WTC11 (cell line): ENCODE results near the gene SETSIP. TPM values are rescaled to one million over a fixed set of nuclear protein-coding genes. Genes with fewer than 3 reads are reported as not detected.

Experiments
- ATAC-seq: fragments of 200-7000 bp; cut with Tn5 transposase; 2 replicates; pipeline ENCODE4 v1.10.0; 2021; ENCODE audit warnings: mild to moderate bottlenecking, moderate library complexity
- CTCF ChIA-PET: fragments of 300-600 bp; sonication (Branson Sonifier 250); formaldehyde crosslinking; loops from one replicate; lab custom pipeline; 2021; ENCODE audit warnings: antibody characterized with exemption; lab: Charles Lee
- POLR2A ChIA-PET: fragments of 350-600 bp; sonication (Branson Sonifier 250); formaldehyde crosslinking; loops from one replicate; lab custom pipeline; 2021; ENCODE audit warnings: antibody characterized with exemption; lab: Charles Lee
- DNase-seq: peaks from one replicate; pipeline ENCODE4 v3.0.0; 2021; ENCODE audit warnings: low spot score
- H3K27ac Mint-ChIP-seq: 2 replicates; pipeline ENCODE4 v1.8.0; 2021; ENCODE audit warnings: mixed read lengths
- H3K27me3 Mint-ChIP-seq: 2 replicates; pipeline ENCODE4 v1.8.0; 2021; ENCODE audit warnings: low read depth, mild to moderate bottlenecking, moderate library complexity, mixed read lengths
- H3K36me3 Mint-ChIP-seq: 2 replicates; pipeline ENCODE4 v1.8.0; 2021; ENCODE audit warnings: mixed read lengths
- H3K4me1 Mint-ChIP-seq: 2 replicates; pipeline ENCODE4 v1.8.0; 2022; ENCODE audit warnings: mixed read lengths
- H3K4me3 Mint-ChIP-seq: 2 replicates; pipeline ENCODE4 v1.8.0; 2021; ENCODE audit warnings: mild to moderate bottlenecking, moderate library complexity, mixed read lengths
- H3K9me3 Mint-ChIP-seq: 2 replicates; pipeline ENCODE4 v1.8.0; 2021; ENCODE audit warnings: mixed read lengths
- ATF1 ChIP-seq: sonication (generic); formaldehyde crosslinking; IDR thresholded peaks from 2 replicates; pipeline ENCODE4 v1.8.1; 2023; ENCODE audit warnings: mild to moderate bottlenecking, moderate library complexity, missing genetic modification reagents
- ATF6 ChIP-seq: sonication (generic); formaldehyde crosslinking; IDR thresholded peaks from 2 replicates; pipeline ENCODE4 v1.8.1; 2023; ENCODE audit warnings: mild to moderate bottlenecking, missing genetic modification reagents
- CREB1 ChIP-seq: sonication (generic); formaldehyde crosslinking; IDR thresholded peaks from 2 replicates; pipeline ENCODE4 v1.8.0; 2023; ENCODE audit warnings: mild to moderate bottlenecking, missing genetic modification reagents
- E2F4 ChIP-seq: sonication (generic); formaldehyde crosslinking; IDR thresholded peaks from 2 replicates; pipeline ENCODE4 v1.8.1; 2022; ENCODE audit warnings: low read depth, mild to moderate bottlenecking, moderate library complexity, missing genetic modification reagents, borderline replicate concordance
- ELF4 ChIP-seq: sonication (generic); formaldehyde crosslinking; IDR thresholded peaks from 2 replicates; pipeline ENCODE4 v1.8.1; 2022; ENCODE audit warnings: low read depth, mild to moderate bottlenecking, moderate library complexity, missing genetic modification reagents
- EMX1 ChIP-seq: fragments of 250-450 bp; sonication (Bioruptor Pico); IDR thresholded peaks from 2 replicates; pipeline ENCODE4 v1.8.0; 2021; ENCODE audit warnings: mild to moderate bottlenecking
- ETV6 ChIP-seq: sonication (generic); formaldehyde crosslinking; IDR thresholded peaks from 2 replicates; pipeline ENCODE4 v1.8.1; 2022; ENCODE audit warnings: mild to moderate bottlenecking, missing genetic modification reagents
- FOXJ3 ChIP-seq: sonication (generic); formaldehyde crosslinking; IDR thresholded peaks from 2 replicates; pipeline ENCODE4 v1.9.0; 2021; ENCODE audit warnings: missing genetic modification reagents, mild to moderate bottlenecking, borderline replicate concordance
- FOXP1 ChIP-seq: sonication (generic); formaldehyde crosslinking; IDR thresholded peaks from 2 replicates; pipeline ENCODE4 v1.8.0; 2022; ENCODE audit warnings: missing genetic modification reagents, mild to moderate bottlenecking, moderate library complexity, borderline replicate concordance
- HMGXB4 ChIP-seq: sonication (generic); formaldehyde crosslinking; IDR thresholded peaks from 2 replicates; pipeline ENCODE4 v1.8.1; 2023; ENCODE audit warnings: mild to moderate bottlenecking, moderate library complexity, missing genetic modification reagents
- SMAD3 ChIP-seq: sonication (generic); formaldehyde crosslinking; IDR thresholded peaks from 2 replicates; pipeline ENCODE4 v1.8.0; 2022; ENCODE audit warnings: missing genetic modification reagents, mild to moderate bottlenecking, borderline replicate concordance
- TEAD1 ChIP-seq: sonication (generic); formaldehyde crosslinking; IDR thresholded peaks from 2 replicates; pipeline ENCODE4 v1.8.0; 2022; ENCODE audit warnings: mild to moderate bottlenecking, missing genetic modification reagents
- ZBTB21 ChIP-seq: sonication (generic); formaldehyde crosslinking; IDR thresholded peaks from 2 replicates; pipeline ENCODE4 v1.8.1; 2023; ENCODE audit warnings: mild to moderate bottlenecking, missing genetic modification reagents, borderline replicate concordance
- total RNA-seq: library from RNA; stranded (reverse); gene quantifications from 3 replicates; pipeline ENCODE4 v1.2.3, GENCODE V29; 2021
- TF ChIP-seq, protein P1 (sequence below): sonication (generic); formaldehyde crosslinking; IDR thresholded peaks from 2 replicates; pipeline ENCODE4 v1.8.1; 2023; ENCODE audit warnings: mild to moderate bottlenecking, missing genetic modification reagents, moderate library complexity
- TF ChIP-seq, protein P2 (sequence below): sonication (generic); formaldehyde crosslinking; conservative IDR thresholded peaks from 2 replicates; pipeline ENCODE4 v1.8.1; 2023; ENCODE audit warnings: mild to moderate bottlenecking, low read depth, missing genetic modification reagents, moderate library complexity
- TF ChIP-seq, protein P3 (sequence below): sonication (generic); formaldehyde crosslinking; IDR thresholded peaks from 2 replicates; pipeline ENCODE4 v1.8.0; 2022; ENCODE audit warnings: missing genetic modification reagents
- TF ChIP-seq, protein P4 (sequence below): fragments of 250-450 bp; sonication (Bioruptor Pico); IDR thresholded peaks from 2 replicates; pipeline ENCODE4 v1.8.0; 2021; ENCODE audit warnings: mild to moderate bottlenecking
- TF ChIP-seq, protein P5 (sequence below): sonication (generic); formaldehyde crosslinking; IDR thresholded peaks from 2 replicates; pipeline ENCODE4 v1.8.0; 2022; ENCODE audit warnings: mild to moderate bottlenecking, missing genetic modification reagents

Gene SETSIP
- total RNA-seq, 1 experiment from 2014 or later = not detected

- TF ChIP-seq, protein P1, sequence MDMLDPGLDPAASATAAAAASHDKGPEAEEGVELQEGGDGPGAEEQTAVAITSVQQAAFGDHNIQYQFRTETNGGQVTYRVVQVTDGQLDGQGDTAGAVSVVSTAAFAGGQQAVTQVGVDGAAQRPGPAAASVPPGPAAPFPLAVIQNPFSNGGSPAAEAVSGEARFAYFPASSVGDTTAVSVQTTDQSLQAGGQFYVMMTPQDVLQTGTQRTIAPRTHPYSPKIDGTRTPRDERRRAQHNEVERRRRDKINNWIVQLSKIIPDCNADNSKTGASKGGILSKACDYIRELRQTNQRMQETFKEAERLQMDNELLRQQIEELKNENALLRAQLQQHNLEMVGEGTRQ (CRISPR knock-in tag) = no peak
- TF ChIP-seq, protein P2, sequence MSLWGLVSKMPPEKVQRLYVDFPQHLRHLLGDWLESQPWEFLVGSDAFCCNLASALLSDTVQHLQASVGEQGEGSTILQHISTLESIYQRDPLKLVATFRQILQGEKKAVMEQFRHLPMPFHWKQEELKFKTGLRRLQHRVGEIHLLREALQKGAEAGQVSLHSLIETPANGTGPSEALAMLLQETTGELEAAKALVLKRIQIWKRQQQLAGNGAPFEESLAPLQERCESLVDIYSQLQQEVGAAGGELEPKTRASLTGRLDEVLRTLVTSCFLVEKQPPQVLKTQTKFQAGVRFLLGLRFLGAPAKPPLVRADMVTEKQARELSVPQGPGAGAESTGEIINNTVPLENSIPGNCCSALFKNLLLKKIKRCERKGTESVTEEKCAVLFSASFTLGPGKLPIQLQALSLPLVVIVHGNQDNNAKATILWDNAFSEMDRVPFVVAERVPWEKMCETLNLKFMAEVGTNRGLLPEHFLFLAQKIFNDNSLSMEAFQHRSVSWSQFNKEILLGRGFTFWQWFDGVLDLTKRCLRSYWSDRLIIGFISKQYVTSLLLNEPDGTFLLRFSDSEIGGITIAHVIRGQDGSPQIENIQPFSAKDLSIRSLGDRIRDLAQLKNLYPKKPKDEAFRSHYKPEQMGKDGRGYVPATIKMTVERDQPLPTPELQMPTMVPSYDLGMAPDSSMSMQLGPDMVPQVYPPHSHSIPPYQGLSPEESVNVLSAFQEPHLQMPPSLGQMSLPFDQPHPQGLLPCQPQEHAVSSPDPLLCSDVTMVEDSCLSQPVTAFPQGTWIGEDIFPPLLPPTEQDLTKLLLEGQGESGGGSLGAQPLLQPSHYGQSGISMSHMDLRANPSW = no peak
- TF ChIP-seq CREB1 = no peak
- TF ChIP-seq, all 79 proteins: peak for 0
Measured at GRCh38 chr1:92040971-92041370, 34.2 kb downstream of the SETSIP start (continued).

DNA sequence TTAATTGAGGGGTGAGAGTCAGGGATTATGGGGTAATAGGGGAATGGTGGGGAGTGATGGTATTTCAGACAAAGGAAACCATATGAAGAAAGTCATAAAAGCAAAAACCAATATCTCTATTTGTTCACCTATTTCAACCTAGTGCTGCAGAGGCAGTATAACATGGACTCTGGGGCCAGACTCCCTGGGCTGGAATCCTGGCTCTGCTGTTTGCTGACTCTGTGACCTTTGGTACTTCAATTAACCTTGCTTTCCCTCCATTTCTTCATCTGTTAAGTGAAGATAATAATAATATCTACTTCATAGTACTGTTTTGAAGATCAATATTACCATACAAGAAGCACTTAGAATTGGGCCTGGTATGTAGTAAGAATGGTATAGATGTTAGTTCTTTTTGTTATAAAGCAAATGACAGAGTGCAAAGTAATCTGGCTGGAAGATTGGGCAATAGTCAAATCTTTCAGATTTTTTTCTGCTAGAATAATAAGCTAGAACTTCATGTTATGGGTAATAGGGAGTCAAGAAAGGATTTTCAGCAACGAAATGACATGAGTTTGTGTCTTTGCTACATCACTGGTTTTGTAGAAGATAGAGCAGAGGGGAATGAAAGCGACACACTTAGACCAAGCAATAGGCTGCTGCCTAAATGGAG is 36.4 kb downstream of the SETSIP start:
- Mint-ChIP-seq H3K27ac (no peak overlapping the region), H3K36me3 (no peaks in the 10 kb centered on the region), H3K9me3 (no peaks in the 10 kb centered on the region), H3K4me1 (peaks cover 5% of the 10 kb centered on the region), H3K4me3 (no peak overlapping the region), H3K27me3 (no peaks in the 10 kb centered on the region)
- DNase-seq (no peak), ATAC-seq (no peak)
- ChIA-PET POLR2A (no interaction called here), CTCF (no interaction called here)
- TF ChIP-seq EMX1 (CRISPR knock-in tag) (no peak), ELF4 (CRISPR knock-in tag) (no peak), ATF1 (CRISPR knock-in tag) (no peak), ATF6 (no peak), SMAD3 (CRISPR knock-in tag) (no peak), FOXJ3 (CRISPR knock-in tag) (no peak), ZBTB21 (CRISPR knock-in tag) (no peak), E2F4 (CRISPR knock-in tag) (no peak), HMGXB4 (CRISPR knock-in tag) (no peak), TEAD1 (CRISPR knock-in tag) (no peak), FOXP1 (no peak), ETV6 (CRISPR knock-in tag) (no peak)
- TF ChIP-seq, protein P3, sequence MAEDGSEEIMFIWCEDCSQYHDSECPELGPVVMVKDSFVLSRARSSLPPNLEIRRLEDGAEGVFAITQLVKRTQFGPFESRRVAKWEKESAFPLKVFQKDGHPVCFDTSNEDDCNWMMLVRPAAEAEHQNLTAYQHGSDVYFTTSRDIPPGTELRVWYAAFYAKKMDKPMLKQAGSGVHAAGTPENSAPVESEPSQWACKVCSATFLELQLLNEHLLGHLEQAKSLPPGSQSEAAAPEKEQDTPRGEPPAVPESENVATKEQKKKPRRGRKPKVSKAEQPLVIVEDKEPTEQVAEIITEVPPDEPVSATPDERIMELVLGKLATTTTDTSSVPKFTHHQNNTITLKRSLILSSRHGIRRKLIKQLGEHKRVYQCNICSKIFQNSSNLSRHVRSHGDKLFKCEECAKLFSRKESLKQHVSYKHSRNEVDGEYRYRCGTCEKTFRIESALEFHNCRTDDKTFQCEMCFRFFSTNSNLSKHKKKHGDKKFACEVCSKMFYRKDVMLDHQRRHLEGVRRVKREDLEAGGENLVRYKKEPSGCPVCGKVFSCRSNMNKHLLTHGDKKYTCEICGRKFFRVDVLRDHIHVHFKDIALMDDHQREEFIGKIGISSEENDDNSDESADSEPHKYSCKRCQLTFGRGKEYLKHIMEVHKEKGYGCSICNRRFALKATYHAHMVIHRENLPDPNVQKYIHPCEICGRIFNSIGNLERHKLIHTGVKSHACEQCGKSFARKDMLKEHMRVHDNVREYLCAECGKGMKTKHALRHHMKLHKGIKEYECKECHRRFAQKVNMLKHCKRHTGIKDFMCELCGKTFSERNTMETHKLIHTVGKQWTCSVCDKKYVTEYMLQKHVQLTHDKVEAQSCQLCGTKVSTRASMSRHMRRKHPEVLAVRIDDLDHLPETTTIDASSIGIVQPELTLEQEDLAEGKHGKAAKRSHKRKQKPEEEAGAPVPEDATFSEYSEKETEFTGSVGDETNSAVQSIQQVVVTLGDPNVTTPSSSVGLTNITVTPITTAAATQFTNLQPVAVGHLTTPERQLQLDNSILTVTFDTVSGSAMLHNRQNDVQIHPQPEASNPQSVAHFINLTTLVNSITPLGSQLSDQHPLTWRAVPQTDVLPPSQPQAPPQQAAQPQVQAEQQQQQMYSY (CRISPR knock-in tag) = no peak
- TF ChIP-seq, protein P4, sequence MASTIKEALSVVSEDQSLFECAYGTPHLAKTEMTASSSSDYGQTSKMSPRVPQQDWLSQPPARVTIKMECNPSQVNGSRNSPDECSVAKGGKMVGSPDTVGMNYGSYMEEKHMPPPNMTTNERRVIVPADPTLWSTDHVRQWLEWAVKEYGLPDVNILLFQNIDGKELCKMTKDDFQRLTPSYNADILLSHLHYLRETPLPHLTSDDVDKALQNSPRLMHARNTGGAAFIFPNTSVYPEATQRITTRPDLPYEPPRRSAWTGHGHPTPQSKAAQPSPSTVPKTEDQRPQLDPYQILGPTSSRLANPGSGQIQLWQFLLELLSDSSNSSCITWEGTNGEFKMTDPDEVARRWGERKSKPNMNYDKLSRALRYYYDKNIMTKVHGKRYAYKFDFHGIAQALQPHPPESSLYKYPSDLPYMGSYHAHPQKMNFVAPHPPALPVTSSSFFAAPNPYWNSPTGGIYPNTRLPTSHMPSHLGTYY (CRISPR knock-in tag) = no peak
- TF ChIP-seq, protein P5, sequence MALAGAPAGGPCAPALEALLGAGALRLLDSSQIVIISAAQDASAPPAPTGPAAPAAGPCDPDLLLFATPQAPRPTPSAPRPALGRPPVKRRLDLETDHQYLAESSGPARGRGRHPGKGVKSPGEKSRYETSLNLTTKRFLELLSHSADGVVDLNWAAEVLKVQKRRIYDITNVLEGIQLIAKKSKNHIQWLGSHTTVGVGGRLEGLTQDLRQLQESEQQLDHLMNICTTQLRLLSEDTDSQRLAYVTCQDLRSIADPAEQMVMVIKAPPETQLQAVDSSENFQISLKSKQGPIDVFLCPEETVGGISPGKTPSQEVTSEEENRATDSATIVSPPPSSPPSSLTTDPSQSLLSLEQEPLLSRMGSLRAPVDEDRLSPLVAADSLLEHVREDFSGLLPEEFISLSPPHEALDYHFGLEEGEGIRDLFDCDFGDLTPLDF = no peak
